Mammary epithelial cell (primary cell): ENCODE data around the gene LRCH3.

Experiments used
- CTCF ChIP-seq, 2 donors: IDR thresholded peaks in 1 of 2; conservative IDR thresholded peaks in 1 of 2; 2 replicates each; pipeline ENCODE4 v1.5.1; 2011 to 2012; ENCODE audit warnings: inconsistent platforms in 2 of 2, low read length in 2 of 2, mild to moderate bottlenecking in 2 of 2, control low read depth in 1 of 2, low read depth in 1 of 2; ENCODE audit not compliant: insufficient read depth in 1 of 2; ENCODE audit errors: extremely low read depth in 1 of 2
- EZH2 ChIP-seq: IDR thresholded peaks from 2 replicates; pipeline ENCODE4 v1.6.1; 2012; ENCODE audit warnings: low read length, inconsistent platforms, borderline replicate concordance

- TF ChIP-seq EZH2 (no peak), CTCF (conservative IDR thresholded peaks at IDR 0.05 in 1 of 2, IDR thresholded peaks at IDR 0.05 in 1 of 2; ENCODE audit: extremely low read depth in 1 of 2, insufficient read depth in 1 of 2, low read depth in 1 of 2, low read length in 2 of 2) (no peak)
These were observed 50.7 kb downstream of the LRCH3 start for GRCh38 chr3:197841789-197842188.
